ENCODE results near the gene IL27RA. TPM values are rescaled to one million over a fixed set of nuclear protein-coding genes. Genes with fewer than 3 reads are reported as not detected.

IL27RA gene
- total RNA-seq, 1 donor from 2014 or later: 1.4 TPM

DNA sequence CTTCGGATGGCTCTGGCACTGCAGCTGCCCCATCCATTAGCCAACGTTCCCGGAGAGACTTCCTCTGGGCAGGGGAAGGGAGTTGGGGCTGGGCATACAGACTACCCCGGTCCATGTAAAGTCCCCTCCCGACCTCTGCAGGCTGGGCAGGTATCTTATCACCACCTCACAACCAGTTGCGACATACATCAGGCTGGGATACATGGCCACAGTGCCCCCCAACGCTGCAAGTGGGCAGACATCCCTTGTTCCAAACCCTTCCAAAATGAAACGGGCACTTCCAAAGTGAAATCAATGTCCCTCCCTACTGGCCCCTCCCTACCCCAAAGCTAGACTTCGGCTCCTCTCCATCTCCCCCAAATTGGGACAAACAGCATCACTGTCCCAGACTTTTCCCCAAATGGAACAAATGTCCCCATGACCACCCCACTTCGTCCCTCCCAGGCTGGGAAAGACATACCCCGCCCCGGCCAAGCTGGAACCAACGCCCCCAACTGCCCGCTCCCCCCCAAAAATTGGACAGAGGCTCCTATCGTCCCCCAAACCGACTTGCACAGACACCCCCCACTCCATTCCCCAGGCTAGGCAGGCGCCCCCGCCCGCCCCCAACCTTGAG lies 25.3 kb downstream of the IL27RA start:
- no peak for DNase-seq (ENCODE audit: low spot score)
- no peak for ATAC-seq

DNA sequence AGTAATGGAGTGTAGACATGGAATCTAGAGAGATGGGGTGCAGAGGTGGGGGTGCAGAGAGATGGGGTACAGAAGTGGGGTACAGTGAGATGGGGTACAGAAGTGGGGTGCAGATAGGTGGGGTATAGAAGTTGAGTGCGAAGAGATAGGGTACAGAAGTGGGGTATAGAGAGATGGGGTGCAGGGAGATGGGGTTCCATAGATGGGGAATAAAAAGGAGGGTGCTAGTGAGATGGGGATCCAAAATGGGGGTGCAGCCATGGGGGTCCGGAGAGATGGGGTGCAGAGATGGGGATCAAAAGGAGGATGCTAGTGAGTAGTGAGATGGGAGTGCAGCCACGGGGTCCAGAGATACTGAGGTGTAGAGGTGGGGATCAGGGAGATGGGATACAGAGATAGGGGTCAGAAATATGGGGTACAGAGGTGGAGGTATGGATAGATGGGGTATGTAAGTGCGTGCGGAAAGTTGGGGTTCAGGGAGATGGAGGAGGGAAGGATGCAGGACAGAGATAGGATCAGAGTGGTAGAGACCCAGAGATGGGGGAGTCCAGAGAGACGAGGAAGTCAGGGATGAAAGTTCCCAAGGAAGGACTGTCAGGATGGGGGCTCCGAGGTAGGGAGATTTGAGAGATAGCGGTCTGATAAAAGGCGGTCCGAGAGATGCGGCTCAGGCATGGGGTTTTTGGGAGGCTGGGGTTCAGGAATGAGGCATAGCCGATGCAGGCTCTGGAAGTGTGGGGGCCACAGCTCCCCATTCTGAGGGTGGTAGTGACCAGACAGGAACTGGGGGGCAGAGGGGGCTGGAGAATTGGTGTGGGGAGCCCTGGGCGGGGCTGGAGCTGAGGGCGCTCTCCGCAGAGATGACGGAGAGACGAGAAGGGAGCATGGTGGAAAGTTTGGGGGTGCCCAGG lies 26.9 kb downstream of the IL27RA start:
- no peak for ATAC-seq
- DNase-seq (ENCODE audit: low spot score): no peak

DNA sequence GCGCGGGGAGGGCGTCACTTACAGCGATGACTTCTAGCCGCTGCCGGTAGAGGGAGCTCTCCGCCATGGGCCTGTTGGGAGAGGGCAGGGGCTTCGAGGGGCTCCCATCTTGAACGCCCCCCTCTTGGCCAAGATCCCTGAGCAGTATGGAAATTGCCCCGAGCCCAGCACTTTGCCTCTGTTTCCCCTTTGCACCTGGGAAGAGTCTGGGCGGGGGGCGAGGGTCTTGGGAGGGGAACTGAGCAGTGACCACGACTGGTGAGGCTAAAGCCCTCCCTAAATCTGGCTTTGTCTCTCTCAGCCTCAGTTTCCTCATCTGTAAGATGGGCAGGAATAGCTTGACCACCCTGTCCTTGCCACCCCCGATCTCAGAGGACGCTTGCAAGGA lies 27.5 kb downstream of the IL27RA start:
- no peak for ATAC-seq
- no peak for DNase-seq (ENCODE audit: low spot score)

DNA sequence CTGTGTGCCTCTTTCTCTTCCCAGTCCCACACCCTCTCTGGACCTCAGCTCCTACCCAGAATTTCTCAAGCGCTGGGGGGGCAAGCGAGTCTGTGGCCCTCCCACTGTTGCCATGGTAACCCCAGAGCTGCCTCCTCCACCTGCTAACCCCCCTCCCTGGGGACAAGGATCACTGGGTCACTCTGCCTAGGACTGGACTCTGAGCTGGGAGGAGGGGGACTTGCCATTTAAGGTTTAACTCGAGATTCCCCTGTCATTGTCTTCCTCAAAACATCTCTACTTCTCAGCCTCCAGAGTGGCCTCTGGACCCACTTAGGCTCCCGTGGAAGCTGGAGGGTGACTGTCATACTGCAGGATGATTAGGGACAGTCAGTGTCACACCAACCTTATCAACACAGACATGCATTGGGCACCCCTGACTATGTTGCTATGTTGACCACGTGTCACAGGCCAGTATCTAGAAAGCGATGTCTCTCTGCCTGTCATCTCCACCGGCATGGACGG lies 28.1 kb downstream of the IL27RA start:
- ATAC-seq (peak; percentile 66), DNase-seq (ENCODE audit: low spot score) (peak; percentile 90)

DNA sequence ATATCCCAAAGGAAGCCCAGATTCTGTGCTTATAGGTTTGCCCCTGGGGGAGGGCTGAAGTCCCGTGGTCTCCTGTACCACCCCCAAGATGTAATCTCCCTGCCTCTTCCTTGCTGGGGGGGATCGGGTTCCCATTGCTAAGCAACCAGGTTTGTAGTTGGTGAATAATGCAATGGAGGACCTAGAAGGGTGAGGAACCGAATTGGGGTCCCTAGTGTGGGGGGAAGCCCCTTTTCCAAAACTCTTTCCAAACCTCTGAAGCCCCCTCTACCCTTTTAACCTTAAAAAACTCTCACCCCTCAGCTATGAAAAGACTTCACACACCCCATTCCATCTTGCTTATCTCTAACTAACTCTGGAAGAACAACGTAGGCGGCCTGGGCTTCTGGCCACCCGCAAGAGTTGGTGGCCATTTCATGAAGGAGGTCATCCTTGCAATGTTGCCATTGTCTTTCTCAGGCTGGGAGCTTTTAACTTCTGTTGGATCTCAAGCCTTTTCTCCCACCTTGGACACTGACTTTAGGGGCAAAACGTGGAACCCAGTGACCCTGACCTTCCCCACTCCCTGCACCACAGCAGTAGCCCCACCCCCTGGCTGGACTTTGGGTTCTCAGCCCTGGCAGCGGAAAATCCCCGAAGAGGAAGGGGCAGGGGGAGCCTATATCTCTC lies 29.7 kb downstream of the IL27RA start:
- ATAC-seq: peak; percentile 77
- DNase-seq (ENCODE audit: low spot score): peak; percentile 86

DNA sequence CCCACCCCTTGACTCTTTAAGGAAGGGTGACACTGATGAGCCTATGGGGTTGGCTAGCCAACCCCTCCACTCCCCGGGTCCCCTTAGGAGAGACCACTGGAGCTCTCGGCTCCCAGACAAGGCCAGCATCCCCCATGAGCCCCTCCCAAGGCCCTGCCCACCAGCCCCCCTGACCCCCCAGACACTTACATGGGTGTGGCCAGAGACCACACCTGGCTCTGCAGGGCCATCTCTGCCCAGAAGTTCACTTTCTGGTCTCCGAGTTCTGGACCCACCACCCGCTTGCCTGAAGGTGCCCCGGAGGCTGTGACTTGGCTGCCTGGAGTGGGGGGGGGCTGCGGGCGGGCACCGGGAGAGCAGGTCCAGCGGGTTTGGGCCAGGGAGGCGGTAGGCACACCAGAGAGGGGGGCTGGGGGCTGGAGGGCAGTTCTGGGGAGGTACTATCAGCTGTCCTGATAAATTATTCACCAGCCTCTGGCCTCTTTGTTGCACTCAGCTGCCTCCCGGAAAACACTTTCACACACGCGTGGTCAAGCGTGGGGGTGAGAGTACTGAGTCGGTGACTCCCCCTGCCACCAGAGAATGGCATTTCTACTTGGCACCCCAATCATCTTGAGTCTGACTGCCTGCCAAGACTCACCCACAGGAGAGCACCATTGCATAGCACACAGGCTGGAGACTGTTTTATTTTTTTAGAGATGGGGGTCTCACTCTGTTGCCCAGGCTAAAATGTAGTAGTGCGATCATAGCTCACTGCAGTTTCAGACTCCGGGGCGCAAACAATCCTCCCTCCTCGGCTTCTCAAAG lies 30.4 kb downstream of the IL27RA start, which contains the start of gene PALM3:
TSS of gene PALM3 (minus strand) at position 326 of the 807 bp plus-strand sequence. CDS start at position 230, 96 bp downstream.
- DNase-seq (ENCODE audit: low spot score) (peak; percentile 90), ATAC-seq (peak; percentile 86)

DNA sequence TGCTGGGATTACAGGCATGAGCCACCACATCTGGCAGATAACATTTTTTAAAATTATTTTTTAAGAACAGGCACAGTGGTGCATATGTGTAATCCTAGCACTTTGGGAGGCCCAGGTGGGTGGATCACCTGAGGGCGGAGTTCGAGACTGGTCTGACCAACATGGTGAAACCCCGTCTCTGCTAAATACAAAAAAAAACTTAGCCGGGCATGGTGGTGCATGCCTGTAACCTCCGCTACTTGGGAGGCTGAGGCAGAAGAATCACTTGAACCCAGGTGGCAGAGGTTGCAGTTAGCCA lies 30.9 kb downstream of the IL27RA start:
- DNase-seq (ENCODE audit: low spot score) (no peak), ATAC-seq (no peak)

DNA sequence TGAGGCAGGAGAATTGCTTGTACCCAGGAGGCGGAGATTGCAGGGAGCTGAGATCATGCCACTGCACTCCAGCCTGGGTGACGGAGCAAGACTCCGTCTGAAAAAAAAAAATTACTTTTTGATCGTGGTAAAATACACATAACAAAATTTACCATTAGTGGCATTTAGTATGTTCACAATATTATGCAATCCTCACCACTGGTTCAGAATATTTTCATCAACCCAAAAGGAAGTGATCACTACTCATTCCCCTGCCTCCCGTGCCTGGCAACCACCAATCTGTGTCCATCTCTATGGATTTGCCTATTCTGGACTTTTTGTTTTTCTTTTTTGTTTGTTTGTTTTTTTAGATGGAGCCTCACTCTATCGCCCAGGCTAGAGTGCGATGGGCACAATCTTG lies 31.5 kb downstream of the IL27RA start:
- no peak for DNase-seq (ENCODE audit: low spot score)
- ATAC-seq: no peak

DNA sequence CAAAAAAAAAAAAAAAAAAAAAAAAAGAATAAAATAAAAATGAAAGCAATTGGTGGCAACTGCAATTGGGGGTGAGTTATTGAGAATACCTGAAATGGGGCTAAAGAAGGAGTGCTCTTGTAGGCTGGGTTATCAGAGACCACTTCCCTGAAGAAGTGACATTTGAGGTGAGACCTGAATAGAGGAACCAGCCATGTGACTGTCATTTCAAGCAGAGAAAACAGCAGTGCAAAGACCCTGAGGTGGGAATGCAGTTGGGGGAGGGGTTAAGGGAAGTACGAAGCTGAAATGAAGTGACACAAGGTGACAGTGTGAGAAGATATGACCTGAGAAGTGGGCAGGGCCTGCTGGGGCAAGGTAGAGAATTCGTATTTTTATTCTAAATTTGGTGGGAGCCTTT lies 34.6 kb downstream of the IL27RA start:
- no peak for DNase-seq (ENCODE audit: low spot score)
- no peak for ATAC-seq

DNA sequence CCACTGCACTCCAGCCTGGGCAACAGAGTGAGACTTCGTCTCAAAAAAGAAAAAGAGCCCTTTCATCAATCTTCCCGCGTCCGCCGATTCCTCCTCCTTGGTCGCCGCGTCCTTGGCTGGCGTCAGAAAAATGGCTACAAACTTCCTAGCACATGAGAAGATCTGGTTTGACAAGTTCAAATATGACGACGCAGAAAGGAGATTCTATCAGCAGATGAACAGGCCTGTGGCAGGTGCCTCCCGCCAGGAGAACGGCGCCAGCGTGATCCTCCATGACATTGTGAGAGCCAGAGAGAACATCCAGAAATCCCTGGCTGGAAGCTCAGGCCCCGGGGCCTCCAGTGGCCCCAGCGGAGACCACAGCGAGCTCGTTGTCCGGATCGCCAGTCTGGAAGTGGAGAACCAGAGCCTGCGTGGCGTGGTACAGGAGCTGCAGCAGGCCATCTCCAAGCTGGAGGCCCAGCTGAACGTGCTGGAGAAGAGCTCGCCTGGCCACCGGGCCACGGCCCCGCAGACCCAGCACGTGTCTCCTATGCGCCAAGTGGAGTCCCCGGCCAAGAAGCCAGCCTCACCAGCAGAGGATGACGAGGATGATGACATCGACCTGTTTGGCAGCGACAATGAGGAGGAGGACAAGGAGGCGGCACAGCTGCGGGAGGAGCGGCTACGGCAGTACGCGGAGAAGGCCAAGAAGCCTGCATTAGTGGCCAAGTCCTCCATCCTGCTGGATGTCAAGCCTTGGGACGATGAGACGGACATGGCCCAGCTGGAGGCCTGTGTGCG lies 38.9 kb downstream of the IL27RA start:
- DNase-seq (ENCODE audit: low spot score) (no peak), ATAC-seq (no peak)

DNA sequence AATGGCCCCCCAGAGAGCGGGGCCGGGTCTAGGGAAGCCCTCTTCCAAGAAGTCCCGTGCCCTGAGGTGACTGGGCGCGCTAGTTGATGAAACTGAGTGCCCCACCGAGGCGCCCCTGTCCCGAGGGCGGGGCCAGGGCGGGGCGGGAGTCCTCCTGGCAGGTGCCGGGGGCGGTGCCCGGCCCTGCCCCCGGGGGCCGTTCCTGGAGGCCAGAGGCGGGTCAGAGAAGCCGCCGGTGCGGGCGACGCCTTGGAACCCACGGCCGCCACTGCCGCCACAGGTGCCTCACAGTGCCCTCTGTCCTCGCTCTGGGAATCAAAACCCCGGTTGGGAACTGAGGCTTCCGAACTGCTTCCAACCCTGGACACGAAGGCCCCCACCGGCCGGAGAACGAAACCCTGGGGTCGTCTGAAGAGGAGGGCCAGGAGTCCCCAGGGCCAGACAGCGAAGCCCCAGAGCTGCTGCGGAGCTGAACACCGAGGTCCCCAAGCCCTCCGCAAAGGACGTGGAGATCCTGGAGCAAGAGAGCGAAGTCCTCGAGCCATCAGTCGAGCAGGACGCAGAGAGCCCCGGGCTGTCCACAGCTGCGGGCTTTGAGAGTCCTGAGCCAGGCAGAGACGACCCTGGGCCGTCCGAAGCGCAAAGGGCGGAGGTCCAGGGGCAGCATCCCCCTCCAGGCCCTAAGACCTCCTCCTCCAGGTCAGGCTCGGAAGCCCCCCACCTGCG lies 41.1 kb downstream of the IL27RA start, which contains the start of gene MISP3:
TSS of gene MISP3 (plus strand) at position 252 of the 726 bp plus-strand sequence. CDS start 524 bp downstream, outside the sequence.
- DNase-seq (ENCODE audit: low spot score) (peak; percentile 92), ATAC-seq (peak; percentile 80)

DNA sequence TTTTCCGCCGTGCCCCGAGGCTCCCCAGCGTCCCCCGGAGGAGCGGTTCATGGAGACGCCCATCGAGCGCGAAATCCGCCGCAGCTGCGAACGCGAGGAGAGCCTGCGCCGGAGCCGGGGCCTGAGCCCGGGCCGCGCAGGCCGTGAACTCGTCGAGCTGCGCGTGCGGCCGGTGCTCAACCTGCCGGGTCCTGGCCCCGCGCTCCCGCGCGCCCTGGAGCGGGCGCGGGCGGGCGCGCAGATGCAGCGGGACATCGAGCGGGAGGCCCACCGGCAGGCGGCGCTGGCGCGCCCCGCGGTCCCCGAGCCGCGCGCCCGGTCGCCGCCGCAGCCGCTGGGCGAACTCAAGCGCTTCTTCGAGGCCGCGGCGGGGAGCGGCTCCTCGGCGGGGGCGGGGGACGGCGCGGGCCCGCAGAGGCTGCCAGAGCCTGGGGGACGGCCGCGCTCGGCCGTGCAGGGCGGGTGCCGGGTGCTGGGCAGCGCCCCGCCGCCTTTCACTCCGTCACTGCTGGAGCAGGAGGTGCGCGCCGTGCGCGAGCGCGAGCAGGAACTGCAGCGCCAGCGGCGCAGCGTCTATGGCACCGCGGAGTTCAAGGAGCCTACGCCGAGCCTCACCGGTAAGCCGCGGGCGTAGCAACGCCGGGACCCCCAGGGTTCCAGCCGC lies 41.8 kb downstream of the IL27RA start:
- peak; percentile 81 for DNase-seq (ENCODE audit: low spot score)

DNA sequence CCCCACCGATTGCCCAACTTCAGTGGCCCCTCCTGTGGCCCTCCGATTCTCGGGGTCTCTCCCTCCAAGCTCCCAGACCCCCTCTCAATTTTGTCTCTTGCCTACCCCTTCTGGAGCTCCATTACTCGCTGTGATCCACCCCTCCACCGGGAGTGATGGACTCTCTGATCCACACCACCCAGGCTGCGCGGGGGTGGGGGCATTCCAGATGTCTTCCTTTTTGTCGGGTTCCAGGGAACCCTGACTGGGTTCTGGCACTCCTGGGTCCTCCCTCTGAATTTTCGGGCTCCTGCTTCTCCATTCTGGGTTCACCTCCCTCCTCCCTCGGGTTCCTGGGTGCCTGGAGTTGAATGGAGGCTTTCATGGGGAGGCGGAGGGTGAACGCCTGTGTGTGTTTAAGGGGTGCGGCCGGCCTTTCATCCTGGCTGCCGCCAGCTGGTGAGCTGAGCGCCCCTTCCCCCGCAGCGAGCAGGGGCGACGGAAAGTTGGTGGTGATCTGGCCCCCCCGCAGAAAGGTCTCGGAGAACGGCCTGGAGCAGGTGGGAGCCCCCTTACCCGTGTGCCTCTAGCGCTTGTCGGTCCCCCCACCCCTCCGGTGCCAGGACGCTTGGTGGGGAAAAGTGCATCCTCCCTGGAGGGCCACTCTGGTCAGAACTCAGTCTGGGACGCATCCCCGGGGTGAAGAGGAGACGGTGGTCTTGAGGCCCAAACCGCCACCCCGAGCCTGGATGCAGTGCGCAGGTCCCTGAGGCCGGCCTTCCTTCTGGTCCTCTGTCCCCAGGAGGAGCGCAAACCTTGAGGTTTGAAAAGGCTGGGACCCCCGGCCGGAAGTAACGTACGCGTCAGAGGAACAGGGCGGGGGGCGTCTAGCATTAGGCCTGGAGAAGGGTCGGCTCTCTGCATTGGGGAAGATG lies 42.6 kb downstream of the IL27RA start:
- no peak for DNase-seq (ENCODE audit: low spot score)
- ATAC-seq: no peak

More for the DNA sequence above, 41.8 kb downstream of the IL27RA start:
- peak; percentile 65 for ATAC-seq

DNA sequence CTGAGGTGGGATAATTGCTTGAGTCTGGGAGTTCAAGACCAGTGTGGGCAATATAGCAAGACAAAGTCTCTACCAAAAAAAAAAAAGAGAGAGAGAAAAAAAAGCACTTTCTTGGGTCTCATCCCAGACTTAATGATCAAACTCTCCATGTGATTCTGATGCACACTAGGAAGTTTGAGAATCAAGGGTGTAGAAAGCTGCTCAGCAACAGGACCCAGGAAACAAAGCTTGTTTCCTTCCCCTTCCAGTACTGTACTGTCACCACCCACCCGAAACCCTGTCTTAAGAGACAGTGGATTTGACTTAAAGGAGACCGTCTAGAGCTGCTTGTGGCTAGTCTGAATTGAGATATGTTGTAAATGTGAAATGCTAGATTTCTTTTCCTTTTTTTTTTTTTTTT lies 46.8 kb downstream of the IL27RA start:
- DNase-seq (ENCODE audit: low spot score) (no peak), ATAC-seq (no peak)

DNA sequence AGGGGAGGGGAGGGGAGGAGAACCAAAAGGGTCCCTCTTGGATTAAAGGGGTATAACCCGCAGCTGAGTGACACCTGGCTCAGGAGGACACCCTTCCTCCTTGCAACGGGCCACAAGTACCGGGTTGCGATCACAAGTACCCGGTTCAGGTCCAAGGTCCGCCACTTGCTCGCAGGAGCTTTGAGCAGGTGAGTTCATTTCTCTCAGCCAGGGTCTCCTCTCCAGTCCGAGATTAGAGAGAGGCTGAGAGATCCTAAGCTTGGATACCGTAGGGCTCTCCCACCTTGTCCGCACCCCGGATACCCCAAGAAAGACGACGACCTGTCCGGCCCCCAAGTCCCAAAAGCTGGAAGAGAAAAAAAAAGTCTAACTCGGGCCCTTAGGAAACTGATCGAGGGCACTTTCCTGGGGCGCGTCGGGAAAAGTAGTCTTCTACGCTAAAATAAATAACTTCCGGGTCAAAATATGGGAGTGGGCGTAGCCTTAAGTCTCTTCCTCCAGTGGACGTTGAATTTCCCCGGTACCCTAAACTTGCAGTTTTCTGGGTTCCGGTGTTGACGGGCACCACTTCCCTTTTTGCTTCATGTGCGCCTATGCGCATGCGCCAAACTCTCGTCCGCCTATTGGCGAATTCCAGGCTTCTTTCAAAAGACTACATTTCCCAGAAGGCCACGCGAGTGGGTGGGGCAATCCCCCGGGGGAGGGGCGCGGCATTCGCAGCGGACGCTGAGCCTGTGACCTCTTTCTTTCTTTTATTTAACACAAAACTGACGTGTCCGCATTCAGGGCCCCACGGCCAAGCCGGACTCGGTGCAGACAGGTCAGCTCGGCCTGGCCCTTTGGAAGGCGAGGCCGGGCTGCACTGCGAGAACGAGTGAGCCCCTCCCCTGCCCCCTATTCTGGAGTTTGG lies 49.6 kb downstream of the IL27RA start:
- ATAC-seq (peak; percentile 92), DNase-seq (ENCODE audit: low spot score) (peak; percentile 100)
